ENCODE data around the gene TMEM273. TPM values are rescaled to one million over a fixed set of nuclear protein-coding genes. Genes with fewer than 3 reads are reported as not detected.

TMEM273 gene
- total RNA-seq, 4 donors from 2014 or later, result 0.76 to 20.6 (median 7.1) TPM

- Histone ChIP-seq H3K27ac (no peak overlapping the region), H3K9me3 (no peaks in the 10 kb centered on the region), H3K36me3 (no peaks in the 10 kb centered on the region), H3K27me3 (no peaks in the 10 kb centered on the region), H3K4me1 (peaks cover 2 to 55% (median 22%) of the 10 kb centered on the region in 3 donors), H3K4me3 (no peak overlapping the region)
- intact Hi-C loops (cut with DNase I), result no loop called here
- no peak for DNase-seq
- WGBS, 2 donors, result 62 to 88% methylated on average over 4 of the region's 4 CpGs
- TF ChIP-seq CTCF (IDR thresholded peaks at IDR 0.05) (no peak), POLR2A (IDR thresholded peaks at IDR 0.05) (no peak)
Measured at GRCh38 chr10:49105076-49105475, 83.1 kb downstream of the TMEM273 start.

Other genes starting within 250 kb of the TMEM273 start
- under 1 TPM in 1 of 4 donors, not detected in 3; 0.19 TPM for gene LRRC18, start 248.6 kb downstream of the TMEM273 start, total RNA-seq
- gene VSTM4, start 72.9 kb downstream of the TMEM273 start, total RNA-seq, result 1 to 10 TPM in 3 of 4 donors, under 1 TPM in 1; 0.80 to 6.9 (median 1.9) TPM
- gene FAM170B, start 54.4 kb downstream of the TMEM273 start, total RNA-seq, result not detected
- under 1 TPM in 1 of 4 donors, not detected in 3; under 0.01 TPM for gene C10orf71, start 110.8 kb upstream of the TMEM273 start, total RNA-seq
- gene DRGX, start 207.7 kb upstream of the TMEM273 start, total RNA-seq, result not detected

Measured in esophagus squamous epithelium (tissue), 5 donors.